ENCODE data around the gene RPA3.
"Not testable (repeated sequence)": the region's sequence is repeated elsewhere in the genome, so short reads cannot be mapped to it uniquely, and the experiment has no call there.

The RPA3 gene

GRCh38 chr7:7687800-7688199, 30.6 kb downstream of the RPA3 start:
- DNase-seq (ENCODE audit: low read depth): no peak
- no peak for TF ChIP-seq CTCF (IDR thresholded peaks at IDR 0.05; ENCODE audit: low read depth, low read length, missing control alignments)
- H3K4me3 ChIP-seq (ENCODE audit: low read depth, low read length): no peak overlapping the region

- no peak for DNase-seq (ENCODE audit: low read depth)
- no peak for TF ChIP-seq CTCF (IDR thresholded peaks at IDR 0.05; ENCODE audit: low read depth, low read length, missing control alignments)
- H3K4me3 ChIP-seq (ENCODE audit: low read depth, low read length): no peak overlapping the region
These were observed 31.4 kb downstream of the RPA3 start for GRCh38 chr7:7686811-7687508.

GRCh38 chr7:7682861-7683260, 35.5 kb downstream of the RPA3 start:
- TF ChIP-seq CTCF (IDR thresholded peaks at IDR 0.05; ENCODE audit: low read depth, low read length, missing control alignments): no peak
- H3K4me3 ChIP-seq (ENCODE audit: low read depth, low read length): no peak overlapping the region
- no peak for DNase-seq (ENCODE audit: low read depth)

- no peak for DNase-seq (ENCODE audit: low read depth)
- no peak for TF ChIP-seq CTCF (IDR thresholded peaks at IDR 0.05; ENCODE audit: low read depth, low read length, missing control alignments)
- H3K4me3 ChIP-seq (ENCODE audit: low read depth, low read length): no peak overlapping the region
These were observed 36.5 kb downstream of the RPA3 start for GRCh38 chr7:7681936-7682329.

GRCh38 chr7:7681191-7681935, 37.0 kb downstream of the RPA3 start:
- peak; percentile 35 for TF ChIP-seq CTCF (IDR thresholded peaks at IDR 0.05; ENCODE audit: low read depth, low read length, missing control alignments)
- H3K4me3 ChIP-seq (ENCODE audit: low read depth, low read length): no peak overlapping the region
- DNase-seq (ENCODE audit: low read depth): peak; percentile 29

GRCh38 chr7:7679640-7680039, 38.8 kb downstream of the RPA3 start:
- not testable (repeated sequence) for H3K4me3 ChIP-seq (ENCODE audit: low read depth, low read length); DNase-seq (ENCODE audit: low read depth)

GRCh38 chr7:7675686-7676085, 42.7 kb downstream of the RPA3 start:
- no peak for DNase-seq (ENCODE audit: low read depth)
- no peak overlapping the region for H3K4me3 ChIP-seq (ENCODE audit: low read depth, low read length)
- no peak for TF ChIP-seq CTCF (IDR thresholded peaks at IDR 0.05; ENCODE audit: low read depth, low read length, missing control alignments)

Measured in GM12864 (cell line).